B cell (primary cell): ENCODE data around the gene CBX5. TPM values are rescaled to one million over a fixed set of nuclear protein-coding genes. Genes with fewer than 3 reads are reported as not detected.

ENCODE experiments used
- ATAC-seq: fragments of 200-7000 bp; cut with Tn5 transposase; one replicate; pipeline ENCODE4 v1.10.0; 2021; ENCODE audit warnings: low read depth, mild to moderate bottlenecking, moderate number of reproducible peaks, moderate library complexity
- CTCF ChIA-PET: fragments of 350-600 bp; sonication (Branson Sonifier 250); formaldehyde crosslinking; loops from one replicate; lab custom pipeline; 2021; ENCODE audit warnings: antibody characterized with exemption, inconsistent platforms; lab: Charles Lee
- POLR2A ChIA-PET: fragments of 350-600 bp; sonication (Branson Sonifier 250); formaldehyde crosslinking; loops from one replicate; lab custom pipeline; 2021; ENCODE audit warnings: antibody characterized with exemption; lab: Charles Lee
- DNase-seq: peaks from one replicate; pipeline ENCODE4 v3.0.0; 2013
- H2AFZ ChIP-seq: 2 replicates; pipeline ENCODE4 v1.6.1; 2012; ENCODE audit warnings: mild to moderate bottlenecking, low read depth, low read length; ENCODE audit not compliant: insufficient read depth, poor library complexity, severe bottlenecking
- H3K27ac ChIP-seq, 2 donors: 1 replicate in 1 of 2; 2 replicates in 1 of 2; pipeline ENCODE4 v1.5.1; 2012 to 2013; ENCODE audit warnings: low read length in 2 of 2, mild to moderate bottlenecking in 2 of 2, moderate library complexity in 1 of 2
- H3K27me3 ChIP-seq, 4 experiments: fragments of 200-600 bp in 1 of 4; sonication (generic) in 1 of 4; replicated peaks in 1 of 4; 1 replicate in 2 of 4; 2 replicates in 2 of 4; pipeline versions ENCODE4 v1.6.1 to v1.7.0; 2013 to 2016; ENCODE audit warnings: low read length in 3 of 4, mild to moderate bottlenecking in 2 of 4, mixed read lengths in 1 of 4, moderate library complexity in 1 of 4; ENCODE audit not compliant: insufficient read depth in 4 of 4, control insufficient read depth in 3 of 4; ENCODE audit errors: control extremely low read depth in 1 of 4
- H3K36me3 ChIP-seq, 2 experiments: replicated peaks in 1 of 2; 1 replicate in 1 of 2; 2 replicates in 1 of 2; pipeline versions ENCODE4 v1.6.1 to v1.7.1; 2013; ENCODE audit warnings: low read length in 1 of 2; ENCODE audit not compliant: insufficient read depth in 2 of 2, control insufficient read depth in 1 of 2; ENCODE audit errors: control extremely low read depth in 1 of 2, extremely low read depth in 1 of 2
- H3K4me1 ChIP-seq, 2 donors: fragments of 200-600 bp in 1 of 2; sonication (generic) in 1 of 2; 1 replicate in 1 of 2; 2 replicates in 1 of 2; pipeline versions ENCODE4 v1.5.1 to v1.6.1; 2013 to 2017; ENCODE audit warnings: low read length in 2 of 2; ENCODE audit not compliant: control insufficient read depth in 2 of 2, insufficient read depth in 2 of 2
- H3K4me2 ChIP-seq: replicated peaks from 2 replicates; pipeline ENCODE3; 2012; ENCODE audit warnings: mild to moderate bottlenecking, low read depth, low read length; ENCODE audit not compliant: poor library complexity, severe bottlenecking
- H3K4me3 ChIP-seq, 5 experiments: fragments of 200-600 bp in 1 of 5; sonication (generic) in 1 of 5; 1 replicate in 3 of 5; 2 replicates in 2 of 5; pipeline versions ENCODE4 v1.5.1 to v1.7.0; 2011 to 2016; ENCODE audit warnings: low read length in 4 of 5, mild to moderate bottlenecking in 4 of 5, low read depth in 2 of 5, control low read depth in 1 of 5, moderate library complexity in 1 of 5; ENCODE audit not compliant: insufficient read depth in 1 of 5; ENCODE audit errors: control extremely low read depth in 1 of 5, extremely low read depth in 1 of 5
- H3K79me2 ChIP-seq: fragments of 200-600 bp; sonication (generic); one replicate; pipeline ENCODE4 v1.6.0; 2016; ENCODE audit warnings: low read length; ENCODE audit not compliant: control insufficient read depth, insufficient read depth
- H3K9ac ChIP-seq: fragments of 200-600 bp; sonication (generic); 2 replicates; pipeline ENCODE4 v1.6.1; 2017; ENCODE audit warnings: mild to moderate bottlenecking, low read length, moderate library complexity
- H3K9me3 ChIP-seq, 3 donors: one replicate each; pipeline versions ENCODE4 v1.6.1 to v1.7.1; 2013; ENCODE audit warnings: low read length in 2 of 3; ENCODE audit not compliant: control insufficient read depth in 2 of 3, insufficient read depth in 1 of 3; ENCODE audit errors: control extremely low read depth in 1 of 3
- H4K20me1 ChIP-seq: 2 replicates; pipeline ENCODE4 v1.6.0; 2012; ENCODE audit warnings: mild to moderate bottlenecking, low read length; ENCODE audit not compliant: insufficient read depth, control insufficient read depth, poor library complexity, severe bottlenecking
- H3K27ac Mint-ChIP-seq: one replicate; pipeline ENCODE4 v1.8.0; 2021; ENCODE audit warnings: mixed read lengths
- H3K27me3 Mint-ChIP-seq: one replicate; pipeline ENCODE4 v1.8.0; 2021; ENCODE audit warnings: mixed read lengths
- H3K4me1 Mint-ChIP-seq: one replicate; pipeline ENCODE4 v1.8.0; 2021; ENCODE audit warnings: mixed read lengths
- H3K4me3 Mint-ChIP-seq: one replicate; pipeline ENCODE4 v1.8.0; 2021; ENCODE audit warnings: mixed read lengths
- H3K9me3 Mint-ChIP-seq: one replicate; pipeline ENCODE4 v1.8.0; 2022; ENCODE audit warnings: mixed read lengths; ENCODE audit not compliant: insufficient read depth
- EZH2 ChIP-seq: IDR thresholded peaks from 2 replicates; pipeline ENCODE4 v1.6.1; 2012; ENCODE audit warnings: borderline replicate concordance, low read depth, mild to moderate bottlenecking, moderate library complexity, low read length; ENCODE audit not compliant: insufficient read depth, poor library complexity, severe bottlenecking
- WGBS: methylation state at CpG from one replicate; pipeline ENCODE4 v1.1.5; 2013; ENCODE audit warnings: missing lambda C conversion rate; ENCODE audit not compliant: insufficient coverage; 5-methylcytosine and 5-hydroxymethylcytosine counted together
- intact Hi-C: fragments of 100-400 bp; cut with micrococcal nuclease; formaldehyde crosslinking; loops from one replicate; pipeline ENCODE4 v1.10.0; 2022
- polyA plus RNA-seq: library from polyadenylated mRNA; depleted of rRNA; stranded (reverse); fragments of >200 nt; gene quantifications from 2 replicates; pipeline ENCODE4 v1.2.3, GENCODE V29; 2012
- total RNA-seq, 2 donors: library from RNA; stranded (reverse); fragments of 120-200 nt in 1 of 2; gene quantifications; 1 replicate in 1 of 2; 2 replicates in 1 of 2; pipeline versions ENCODE4 v1.2.3 to v1.2.4, GENCODE V29; 2013 to 2022
- TF ChIP-seq, protein P1 (sequence below): fragments of 200-600 bp; IDR thresholded peaks from one replicate; pipeline ENCODE4 v1.8.0; 2022; ENCODE audit warnings: antibody characterized with exemption, mild to moderate bottlenecking

The CBX5 gene
- total and polyA plus RNA-seq, 2 donors (not counting 1 experiment from before 2014, with no cell fraction given), result 10.5 to 66.2 TPM

DNA sequence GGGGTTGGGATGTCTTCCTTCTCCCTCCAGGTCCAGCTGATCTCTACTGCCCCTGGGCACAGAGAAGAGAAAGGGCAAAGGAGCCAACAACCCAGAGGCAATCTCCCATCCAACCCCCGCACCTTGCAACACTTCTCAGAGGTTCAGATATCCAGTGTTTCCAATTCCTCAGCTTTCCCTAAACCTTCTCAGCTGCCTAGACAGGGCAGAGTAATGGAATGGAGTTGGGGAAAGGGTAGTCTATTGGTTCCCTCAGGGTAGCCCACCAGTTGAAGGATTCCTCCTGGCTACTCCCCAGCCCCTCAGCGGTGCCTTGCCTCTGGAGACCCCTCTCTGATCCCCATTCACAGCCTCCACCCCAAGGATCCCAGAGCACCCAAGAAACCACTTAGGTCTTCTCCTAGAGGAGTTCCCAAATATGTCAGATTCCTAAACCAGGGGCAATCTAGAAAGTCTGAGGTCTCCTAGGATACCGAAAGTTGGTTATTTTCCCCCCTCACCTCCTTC, 20.4 kb upstream of the CBX5 start:
- peak overlapping the region in 2 of 5 experiments; percentile 36 to 58 for H3K4me3 ChIP-seq
- TF ChIP-seq EZH2, result no peak
- TF ChIP-seq, protein P1, sequence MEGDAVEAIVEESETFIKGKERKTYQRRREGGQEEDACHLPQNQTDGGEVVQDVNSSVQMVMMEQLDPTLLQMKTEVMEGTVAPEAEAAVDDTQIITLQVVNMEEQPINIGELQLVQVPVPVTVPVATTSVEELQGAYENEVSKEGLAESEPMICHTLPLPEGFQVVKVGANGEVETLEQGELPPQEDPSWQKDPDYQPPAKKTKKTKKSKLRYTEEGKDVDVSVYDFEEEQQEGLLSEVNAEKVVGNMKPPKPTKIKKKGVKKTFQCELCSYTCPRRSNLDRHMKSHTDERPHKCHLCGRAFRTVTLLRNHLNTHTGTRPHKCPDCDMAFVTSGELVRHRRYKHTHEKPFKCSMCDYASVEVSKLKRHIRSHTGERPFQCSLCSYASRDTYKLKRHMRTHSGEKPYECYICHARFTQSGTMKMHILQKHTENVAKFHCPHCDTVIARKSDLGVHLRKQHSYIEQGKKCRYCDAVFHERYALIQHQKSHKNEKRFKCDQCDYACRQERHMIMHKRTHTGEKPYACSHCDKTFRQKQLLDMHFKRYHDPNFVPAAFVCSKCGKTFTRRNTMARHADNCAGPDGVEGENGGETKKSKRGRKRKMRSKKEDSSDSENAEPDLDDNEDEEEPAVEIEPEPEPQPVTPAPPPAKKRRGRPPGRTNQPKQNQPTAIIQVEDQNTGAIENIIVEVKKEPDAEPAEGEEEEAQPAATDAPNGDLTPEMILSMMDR, result no peak
- intact Hi-C loops, result no loop called here
- H2AFZ ChIP-seq, result peak overlapping the region; percentile 70
- Mint-ChIP-seq H3K27me3 (peaks cover 55% of the 10 kb centered on the region), H3K4me3 (peak overlapping the region; percentile 32), H3K9me3 (no peaks in the 10 kb centered on the region), H3K4me1 (peaks cover 47% of the 10 kb centered on the region), H3K27ac (no peak overlapping the region)
- peak overlapping the region; percentile 55 for H3K9ac ChIP-seq
- no peak overlapping the region for H3K27ac ChIP-seq
- H3K27me3 ChIP-seq, result peaks cover 0 to 45% (median 30%) of the 10 kb centered on the region in 4 experiments
- DNase-seq (no peak), ATAC-seq (no peak)
- H3K79me2 ChIP-seq, result no peaks in the 10 kb centered on the region
- peaks cover 0 to 5% (median 0%) of the 10 kb centered on the region in 3 donors for H3K9me3 ChIP-seq
- 0% methylated on average over 1 of the region's 3 CpGs for WGBS
- H3K4me1 ChIP-seq, result peaks cover 45 to 46% of the 10 kb centered on the region in 2 donors
- no peaks in the 10 kb centered on the region for H3K36me3 ChIP-seq
- ChIA-PET CTCF (interaction anchor here (0.7 to 3.2 kb wide), 9 partner anchors 8 to 68 kb away, joined by 3 to 17 read pairs (median 6); partner anchors contain the start of gene COPZ1), POLR2A (interaction anchor here (1.7 kb wide), 1 partner anchor 20 kb away, joined by 6 read pairs; the partner anchor contains the start of gene CBX5)
- peak overlapping the region; percentile 78 for H3K4me2 ChIP-seq
- H4K20me1 ChIP-seq, result no peaks in the 10 kb centered on the region
